ENCODE results near the gene OR51B2.
"Not testable (repeated sequence)": the region's sequence is repeated elsewhere in the genome, so short reads cannot be mapped to it uniquely, and the experiment has no call there.

Gene OR51B2, protein sequence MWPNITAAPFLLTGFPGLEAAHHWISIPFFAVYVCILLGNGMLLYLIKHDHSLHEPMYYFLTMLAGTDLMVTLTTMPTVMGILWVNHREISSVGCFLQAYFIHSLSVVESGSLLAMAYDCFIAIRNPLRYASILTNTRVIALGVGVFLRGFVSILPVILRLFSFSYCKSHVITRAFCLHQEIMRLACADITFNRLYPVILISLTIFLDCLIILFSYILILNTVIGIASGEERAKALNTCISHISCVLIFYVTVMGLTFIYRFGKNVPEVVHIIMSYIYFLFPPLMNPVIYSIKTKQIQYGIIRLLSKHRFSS

DNA sequence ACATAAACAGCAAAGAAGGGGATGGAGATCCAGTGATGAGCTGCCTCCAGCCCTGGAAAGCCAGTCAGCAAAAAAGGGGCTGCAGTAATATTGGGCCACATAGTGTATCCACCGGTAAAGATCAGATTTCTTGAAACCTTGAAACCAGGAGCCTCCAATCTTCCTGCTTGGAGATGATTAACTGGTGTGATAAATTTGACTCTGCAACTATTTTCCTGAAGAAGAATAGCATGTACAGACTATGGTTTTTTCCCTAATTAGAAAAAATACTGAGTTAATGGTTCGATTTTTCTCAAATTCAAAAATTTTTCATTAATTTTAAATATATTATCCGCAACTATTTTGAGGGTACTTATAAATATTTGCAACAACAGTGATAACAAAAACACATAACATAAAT is at the start of gene OR51B2:
Gene OR51B2 (minus strand): TSS at position 101 of the 400 bp plus-strand sequence. CDS start 0 bp downstream, at position 101.
- no peak for DNase-seq

DNA sequence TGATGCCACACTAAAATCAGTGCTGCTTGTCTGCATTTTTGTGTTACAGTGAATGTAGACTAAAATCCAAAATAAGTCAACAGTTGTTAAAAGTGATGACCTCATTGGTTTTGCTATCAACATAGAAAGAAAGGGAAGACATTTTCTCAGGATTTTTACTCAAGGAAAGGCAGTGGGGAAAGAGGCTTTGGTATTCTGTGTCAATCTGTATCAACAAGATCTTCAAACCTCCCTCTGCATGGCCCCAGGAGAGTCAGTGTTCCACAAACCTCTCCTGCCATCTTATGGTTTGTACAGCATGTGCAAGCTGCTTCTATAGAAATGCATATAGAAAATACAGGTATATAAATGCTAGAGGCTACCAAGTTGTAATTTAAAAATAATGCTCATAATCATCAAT is 45.7 kb upstream of the OR51B2 start:
- no peak for DNase-seq

DNA sequence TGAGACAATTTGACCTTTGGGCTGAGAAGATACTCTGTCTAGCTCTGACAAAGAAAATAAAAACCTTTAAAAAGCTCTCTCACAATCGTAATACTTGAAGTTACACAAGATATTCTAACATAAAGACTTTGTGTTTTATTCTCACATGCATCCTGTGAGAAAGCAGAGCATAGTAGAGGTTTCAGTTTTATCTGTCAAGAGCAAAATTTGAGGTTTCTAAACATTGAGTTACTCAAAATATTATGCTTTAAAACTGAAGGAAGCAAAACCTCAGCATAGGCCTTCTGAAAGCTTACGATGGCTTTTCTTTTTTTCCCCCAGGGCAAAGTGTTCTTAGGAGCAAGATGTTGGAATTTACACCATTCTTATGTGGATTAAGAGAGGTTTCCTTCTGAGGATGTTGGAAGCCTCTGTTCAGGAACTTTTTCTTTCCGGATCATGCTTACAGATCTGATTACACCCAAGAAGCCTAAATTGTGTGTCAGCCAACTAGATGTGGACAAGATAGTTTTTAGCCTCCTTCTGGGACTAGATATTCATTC is 44.5 kb upstream of the OR51B2 start:
- no peak for DNase-seq

DNA sequence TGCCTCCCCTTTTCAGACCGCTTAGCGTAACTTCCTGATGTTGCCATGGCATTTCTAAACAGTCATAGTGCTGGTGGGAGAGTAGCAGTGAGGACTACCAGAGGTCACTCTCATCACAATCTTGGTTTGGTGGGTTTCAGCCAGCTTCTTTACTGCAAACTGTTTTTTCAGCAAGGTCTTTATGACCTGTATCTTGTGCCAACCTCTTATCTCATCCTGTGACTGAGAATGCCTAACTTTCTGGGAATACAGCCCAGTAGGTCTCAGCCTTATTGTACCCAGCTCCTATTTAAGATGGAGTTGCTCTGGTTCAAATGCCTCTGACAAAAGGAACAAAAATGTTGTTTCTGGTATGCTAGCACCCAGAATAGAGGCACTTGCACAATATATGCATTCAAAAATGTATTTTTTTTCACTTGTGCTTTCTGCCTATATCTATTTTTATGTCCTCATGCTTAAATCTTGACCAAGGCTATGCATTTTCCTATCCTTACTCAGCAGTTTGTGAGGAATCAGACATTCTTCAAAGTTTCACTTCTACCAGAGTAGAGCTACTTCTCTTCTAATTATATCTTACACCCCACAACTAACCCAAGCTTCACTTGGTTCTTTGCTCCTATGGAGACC is 43.5 kb upstream of the OR51B2 start:
- DNase-seq: no peak

DNA sequence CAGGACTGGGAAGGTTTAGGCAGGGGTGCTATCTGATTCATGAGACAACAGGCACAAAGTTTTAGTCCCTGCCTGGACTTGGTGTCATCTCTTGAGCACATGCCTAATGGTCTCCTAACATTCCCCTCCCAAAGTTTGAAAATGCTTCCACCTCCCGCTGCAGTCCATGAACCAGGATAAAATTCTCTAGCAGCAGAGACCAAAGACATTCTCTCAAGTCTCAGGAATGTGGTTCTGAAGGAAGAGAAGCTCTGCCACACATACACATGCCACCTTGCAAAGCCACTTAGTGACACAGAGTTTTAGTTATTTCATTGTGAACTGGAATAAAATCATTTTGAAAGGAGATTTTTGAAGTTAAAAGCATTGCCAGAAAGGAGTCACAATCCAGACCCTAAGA is 42.8 kb upstream of the OR51B2 start:
- DNase-seq: no peak

DNA sequence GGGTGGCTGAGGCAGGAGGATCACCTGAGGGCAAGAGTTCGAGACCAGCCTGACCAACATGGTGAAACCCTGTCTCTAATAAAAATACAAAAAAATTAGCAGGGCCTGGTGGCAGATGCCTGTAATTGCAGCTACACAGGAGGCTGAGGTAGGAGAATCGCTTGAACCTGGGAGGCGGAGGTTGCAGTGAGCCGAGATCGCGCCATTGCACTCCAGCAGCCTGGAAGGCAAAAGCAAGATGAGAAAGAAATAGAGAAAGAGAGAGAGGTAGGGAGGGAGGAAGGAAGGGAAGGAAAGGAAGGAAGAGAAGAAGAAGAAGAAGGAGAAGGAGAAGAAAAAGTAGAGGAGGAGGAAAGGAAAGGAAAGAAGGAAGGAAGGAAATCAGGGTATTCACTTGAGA is 42.3 kb upstream of the OR51B2 start:
- DNase-seq: not testable (repeated sequence)

DNA sequence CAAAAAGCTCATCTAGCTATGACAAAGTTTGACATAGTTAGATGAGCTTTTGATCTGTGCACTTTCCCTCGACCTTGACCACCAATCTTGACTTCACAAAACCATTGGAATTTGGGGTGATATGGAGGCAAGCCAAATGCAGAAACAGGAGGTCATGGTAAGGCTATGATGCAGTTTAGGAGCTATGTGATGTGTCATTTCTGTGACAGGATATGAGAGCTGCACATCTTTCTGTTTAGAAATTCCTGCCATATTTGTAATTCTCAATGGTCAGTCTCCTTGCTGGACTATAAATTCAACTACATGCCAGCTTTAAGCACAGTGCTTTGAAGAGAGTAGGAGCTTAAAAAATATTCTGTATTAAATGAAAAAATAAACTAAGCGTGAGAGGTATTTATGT is 40.1 kb upstream of the OR51B2 start:
- no peak for DNase-seq

DNA sequence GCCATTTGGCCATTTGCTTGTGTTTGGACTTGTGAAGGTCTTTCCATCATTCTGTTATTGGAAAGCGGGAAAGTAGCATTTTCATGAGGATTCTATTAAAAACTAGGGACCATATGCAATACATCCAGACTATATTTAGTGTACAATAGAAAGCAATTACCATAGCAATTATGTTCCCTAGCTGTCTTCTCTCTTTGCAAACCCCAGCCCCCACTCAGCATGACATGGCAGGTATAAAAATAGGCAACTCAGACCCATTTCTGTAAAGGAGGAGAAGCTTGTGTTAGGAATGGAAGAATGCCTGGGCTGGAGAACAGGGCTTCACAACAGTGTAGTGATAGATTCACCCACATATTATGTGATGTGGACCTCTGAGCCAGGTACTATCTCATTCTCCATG is 39.6 kb upstream of the OR51B2 start:
- no peak for DNase-seq

DNA sequence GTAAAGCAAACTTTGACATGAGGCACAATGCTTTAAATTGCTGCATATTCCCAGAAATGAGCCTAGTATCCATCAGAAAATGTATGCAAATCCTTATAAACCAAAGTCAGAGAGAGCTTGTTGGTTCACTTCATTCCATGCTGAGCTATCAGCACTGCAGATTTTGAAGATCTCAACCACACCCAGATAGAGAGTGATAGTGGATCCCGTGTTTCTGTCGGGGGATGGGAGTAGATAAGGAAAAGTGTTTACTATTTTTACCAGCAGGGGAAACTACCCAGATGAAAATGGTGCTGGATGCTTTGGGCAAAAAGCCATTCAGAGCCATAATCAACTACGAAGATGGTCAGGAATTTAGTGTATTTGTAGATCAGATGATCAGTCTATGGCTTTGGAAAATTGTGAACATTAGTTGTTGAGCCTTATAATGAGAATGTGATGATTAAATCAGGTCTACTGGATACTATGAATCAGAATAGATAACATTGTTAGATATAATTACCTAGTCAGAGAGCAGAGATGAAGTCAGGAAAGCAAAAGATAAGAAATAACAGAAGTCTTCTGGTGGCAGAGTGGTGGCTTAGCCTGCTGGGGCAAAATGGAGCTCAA is 38.0 kb upstream of the OR51B2 start:
- DNase-seq: no peak

DNA sequence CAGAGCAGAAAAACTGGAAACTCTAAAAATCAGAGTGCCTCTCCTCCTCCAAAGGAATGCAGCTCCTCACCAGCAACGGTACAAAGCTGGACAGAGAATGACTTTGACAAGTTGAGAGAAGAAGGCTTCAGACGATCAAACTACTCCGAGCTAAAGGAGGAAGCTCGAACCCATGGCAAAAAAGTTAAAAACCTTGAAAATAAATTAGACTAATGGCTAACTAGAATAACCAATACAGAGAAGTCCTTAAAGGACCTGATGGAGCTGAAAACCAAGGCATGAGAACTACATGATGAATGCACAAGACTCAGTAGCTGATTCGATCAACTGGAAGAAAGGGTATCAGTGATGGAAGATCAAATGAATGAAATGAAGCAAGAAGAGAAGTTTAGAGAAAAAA is 31.9 kb upstream of the OR51B2 start:
- not testable (repeated sequence) for DNase-seq

DNA sequence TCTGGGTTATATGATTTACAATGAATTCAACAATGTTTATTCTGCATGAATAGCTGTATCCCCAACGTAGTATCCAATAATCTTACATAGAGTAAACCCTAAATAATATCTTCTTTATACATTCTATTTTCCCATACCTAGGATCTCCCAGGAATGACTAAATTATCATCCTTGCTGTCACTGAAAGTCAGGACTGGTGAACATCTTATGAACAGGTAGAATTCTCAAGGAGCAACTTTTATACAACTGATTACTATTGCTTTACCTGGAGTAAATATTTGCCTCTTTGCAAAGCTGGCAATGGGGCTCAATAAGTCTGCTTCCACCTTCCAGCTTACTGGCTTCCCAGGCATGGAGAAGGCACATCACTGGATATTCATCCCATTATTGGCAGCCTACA is 27.1 kb upstream of the OR51B2 start, which contains the start of gene OR51B6:
Gene OR51B6 (plus strand): TSS at position 301 of the 400 bp plus-strand sequence. CDS start 0 bp downstream, at position 301.
- no peak for DNase-seq

DNA sequence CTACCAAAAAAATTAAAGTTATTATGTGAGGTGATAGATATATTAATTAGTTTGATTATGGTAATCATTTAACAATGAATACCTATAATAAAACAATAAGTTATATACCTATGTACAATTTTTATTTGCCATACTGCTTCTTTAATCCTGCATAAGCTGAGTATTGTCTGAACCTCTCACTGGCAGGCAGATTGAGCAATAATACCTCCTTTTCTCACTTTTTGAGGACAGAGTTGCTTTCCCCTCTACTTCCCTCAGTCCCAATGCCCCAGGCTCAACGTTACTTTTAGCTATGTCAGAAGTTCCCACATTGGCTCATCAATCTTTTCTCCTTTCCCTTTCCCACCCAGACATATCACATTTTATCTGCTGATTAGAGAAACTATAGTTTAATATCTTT is 25.5 kb upstream of the OR51B2 start:
- no peak for DNase-seq

DNA sequence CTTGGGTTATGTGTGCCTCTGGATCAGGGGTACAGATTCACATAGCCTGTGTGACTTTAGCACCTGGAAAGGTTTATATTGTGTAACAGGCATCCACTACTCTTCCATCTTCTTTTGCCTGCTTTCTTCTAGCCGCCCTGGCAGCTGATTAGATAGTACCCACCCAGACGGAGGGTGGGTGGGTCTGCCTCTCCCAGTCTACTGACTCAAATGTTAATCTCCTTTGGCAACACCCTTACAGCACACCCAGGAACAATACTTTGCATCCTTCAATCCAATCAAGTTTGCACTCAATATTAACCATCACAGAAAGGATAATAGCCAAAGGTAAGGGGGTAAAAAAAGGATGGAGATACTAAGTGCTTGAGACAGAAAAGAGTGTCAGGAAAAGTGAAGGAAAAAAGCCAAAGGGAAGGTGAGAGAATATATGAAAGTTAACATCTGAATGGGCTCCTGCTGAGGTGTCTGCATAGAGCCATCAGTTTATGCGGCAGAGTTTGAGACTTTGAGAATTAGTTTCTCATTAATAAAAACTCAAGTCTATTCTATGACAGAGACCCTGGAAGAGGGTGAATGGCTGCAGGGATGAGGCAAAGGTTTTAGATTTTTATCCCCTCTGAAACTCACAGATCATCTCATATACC is 24.6 kb upstream of the OR51B2 start:
- no peak for DNase-seq

DNA sequence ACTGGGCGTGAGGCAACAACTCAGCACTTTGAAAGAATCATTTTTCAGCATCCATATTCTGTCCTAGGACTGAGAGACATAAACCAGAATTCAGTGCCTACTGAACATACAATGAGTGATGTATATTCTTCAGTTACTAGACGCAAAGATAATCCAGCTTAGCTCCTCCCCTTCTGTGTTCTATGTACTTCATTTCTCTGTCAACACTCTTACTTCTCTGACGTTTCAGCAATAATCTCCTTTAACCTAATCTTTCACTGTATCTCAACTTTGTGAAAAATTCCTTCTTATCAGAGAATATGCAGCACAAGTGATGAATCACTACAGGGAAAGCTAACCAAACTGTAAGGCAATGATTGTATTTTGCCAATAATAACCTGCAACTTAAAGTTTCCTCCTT is 21.7 kb upstream of the OR51B2 start:
- DNase-seq: no peak

DNA sequence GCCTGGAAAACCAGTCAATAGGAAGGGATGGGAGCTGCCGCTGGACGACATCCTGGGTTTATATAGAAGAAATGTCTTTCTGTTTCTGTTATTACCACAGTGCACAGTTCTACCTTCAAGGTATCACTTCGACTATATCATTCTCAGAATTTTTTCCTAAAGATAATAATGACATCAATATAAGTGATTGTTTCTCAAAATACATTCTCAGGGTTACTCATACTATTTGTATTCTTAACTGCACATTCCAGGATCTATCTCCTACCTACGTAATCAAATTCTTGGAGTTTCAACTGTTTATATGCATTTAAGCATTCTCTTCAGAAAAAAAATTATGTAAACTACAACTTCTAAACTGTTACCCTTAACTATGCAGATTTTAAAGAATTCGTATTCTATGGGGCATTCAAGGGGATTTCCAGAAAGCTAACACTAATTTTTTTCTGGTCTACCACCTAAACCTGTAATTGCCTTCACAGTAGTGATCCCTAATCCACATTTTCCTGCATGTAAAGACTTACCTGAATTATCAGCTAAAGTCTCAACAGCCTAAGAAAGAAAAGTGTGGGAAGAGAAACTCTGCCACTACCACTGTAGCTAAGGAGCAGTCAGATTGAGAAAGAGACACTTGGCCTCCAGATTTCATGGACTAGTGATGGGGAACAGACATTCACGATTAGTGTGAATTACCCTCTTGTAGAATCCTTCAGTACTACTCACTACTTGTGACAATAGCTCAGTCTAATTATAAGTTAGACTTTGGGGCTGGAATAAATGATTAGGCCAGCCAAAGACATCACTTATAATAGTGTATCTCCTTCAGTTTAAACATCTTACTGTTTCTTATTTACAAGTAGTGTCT is 19.6 kb upstream of the OR51B2 start, which contains the start of gene OR51B5:
Gene OR51B5 (minus strand): TSS at position 51 of the 862 bp plus-strand sequence. CDS start 0 bp downstream, at position 51.
- no peak for DNase-seq

DNA sequence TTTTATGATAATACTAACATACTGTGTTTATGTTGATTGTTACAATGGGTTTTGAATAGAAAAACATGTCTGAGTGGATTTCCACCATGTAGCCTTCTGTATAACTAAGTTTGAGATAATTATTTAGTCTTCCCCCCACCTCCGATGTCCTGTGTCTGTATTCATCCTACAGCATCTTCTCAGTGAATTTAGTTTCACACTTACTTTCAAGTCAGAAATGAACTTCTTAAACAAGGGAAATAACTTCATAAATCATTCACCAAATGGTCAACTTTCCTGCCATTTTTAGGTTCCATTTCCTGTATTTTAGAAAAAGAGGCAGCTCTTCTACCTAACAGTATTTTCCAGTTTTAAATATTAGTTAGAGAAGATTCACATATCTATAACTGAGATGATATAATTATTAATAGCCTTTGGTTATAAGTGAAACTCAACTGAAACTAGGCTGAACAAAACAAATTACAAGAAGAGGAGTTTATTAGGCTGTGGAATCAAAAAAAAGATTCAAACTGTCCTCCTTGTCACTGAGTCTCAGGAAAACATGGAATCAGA is 15.8 kb upstream of the OR51B2 start:
- DNase-seq: no peak

DNA sequence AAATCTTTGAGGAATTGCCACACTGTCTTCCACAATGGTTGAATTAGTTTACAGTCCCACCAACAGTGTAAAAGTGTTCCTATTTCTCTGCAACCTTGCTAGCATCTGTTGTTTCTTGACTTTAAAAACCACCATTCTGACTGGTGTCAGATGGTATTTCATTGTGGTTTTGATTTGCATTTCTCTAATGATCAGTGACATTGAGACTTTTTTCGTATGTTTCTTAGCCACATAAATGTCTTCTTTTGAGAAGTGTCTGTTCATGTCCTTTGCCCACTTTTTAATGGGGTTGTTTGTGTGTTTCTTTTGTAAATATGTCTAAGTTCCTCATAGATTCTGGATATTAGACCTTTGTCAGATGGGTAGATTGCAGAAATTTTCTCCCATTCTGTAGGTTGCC is 13.2 kb upstream of the OR51B2 start:
- not testable (repeated sequence) for DNase-seq

DNA sequence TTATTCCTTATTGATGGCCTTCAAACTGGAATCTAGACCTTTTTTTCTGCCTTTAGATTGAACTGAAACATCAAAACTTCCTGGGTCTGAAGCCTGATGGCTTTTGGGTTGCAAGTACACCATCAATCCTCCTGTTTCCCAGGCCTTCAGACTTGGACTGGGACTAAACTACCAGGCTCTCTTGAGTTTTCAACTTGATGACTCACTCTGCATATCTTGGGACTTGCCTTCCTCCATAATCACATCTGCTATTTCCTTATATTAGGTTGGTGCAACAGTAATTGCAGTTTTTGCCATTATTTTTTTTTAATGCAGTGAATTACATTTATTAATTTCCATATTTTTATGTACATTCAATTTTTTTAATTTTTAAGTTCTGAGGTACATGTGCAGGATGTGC is 12.2 kb upstream of the OR51B2 start:
- DNase-seq: no peak

DNA sequence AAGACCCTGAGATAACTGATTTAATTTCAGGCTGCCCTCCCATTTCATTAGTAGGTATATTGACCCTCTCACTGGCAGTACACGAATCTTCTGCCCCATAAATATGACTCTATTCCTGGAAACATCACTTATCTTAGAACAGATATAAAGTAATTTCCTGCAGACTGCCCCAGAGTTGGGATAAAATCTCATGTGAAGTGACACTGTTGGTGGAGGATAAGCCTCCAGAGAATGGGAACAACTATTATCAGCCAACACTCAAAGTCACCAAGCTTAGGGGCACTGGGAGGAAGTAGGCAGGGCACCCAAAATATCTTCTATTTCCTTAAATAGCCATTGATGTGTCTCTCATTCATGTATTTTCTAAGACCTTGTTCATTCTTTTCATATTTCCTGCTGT is 11.1 kb upstream of the OR51B2 start:
- DNase-seq: no peak

DNA sequence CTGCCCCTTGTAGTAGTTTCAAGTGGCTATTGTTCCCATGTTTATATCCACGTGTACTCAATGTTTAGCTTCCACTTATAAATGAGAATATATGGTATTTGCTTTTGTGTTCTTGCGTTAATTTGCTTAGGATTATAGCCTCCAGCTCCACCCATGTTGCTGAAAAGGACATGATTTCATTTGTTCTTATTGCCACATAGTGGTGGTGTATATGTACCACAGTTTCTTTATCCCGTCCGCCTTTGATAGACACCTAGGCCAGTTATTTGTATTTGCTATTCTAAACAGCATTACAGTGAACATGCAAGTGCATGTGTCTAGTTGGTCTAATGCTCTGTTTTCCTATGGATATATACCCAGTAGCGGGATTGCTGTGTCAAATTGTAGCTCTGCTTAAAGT is 6.8 kb downstream of the OR51B2 start:
- DNase-seq: no peak

DNA sequence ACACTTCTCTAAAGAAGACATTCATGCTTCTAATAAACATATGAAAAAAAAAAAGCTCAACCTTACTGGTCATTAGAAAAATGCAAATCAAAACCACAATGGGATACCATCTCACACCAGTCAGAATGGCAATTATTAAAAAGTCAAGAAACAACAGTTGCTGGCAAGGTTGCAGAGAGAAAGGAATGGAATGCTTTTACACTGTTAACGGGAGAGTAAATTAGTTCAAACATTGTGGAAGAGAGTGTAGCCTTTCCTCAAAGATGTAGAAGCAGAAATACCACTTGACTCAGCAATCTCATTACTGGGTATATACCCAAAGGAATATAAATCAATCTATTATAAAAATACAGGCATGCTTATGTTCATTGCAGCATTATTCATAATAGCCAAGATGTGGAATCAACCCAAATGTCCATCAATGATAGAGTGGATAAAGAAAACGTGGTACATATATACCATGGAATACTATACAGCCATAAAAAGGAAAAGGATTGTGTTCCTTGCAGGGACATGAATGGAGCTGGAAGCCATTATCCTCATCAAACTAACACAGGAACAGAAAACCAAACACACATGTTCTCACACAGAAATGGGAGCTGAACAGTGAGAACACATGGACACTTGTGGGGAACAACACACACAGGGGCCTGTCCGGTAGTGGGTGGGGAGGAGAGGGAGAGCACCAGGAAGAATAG is 10.6 kb downstream of the OR51B2 start:
- DNase-seq: not testable (repeated sequence)
